NCI-H2227 (cell line): ENCODE results near the gene MED8.

Source experiments
- DNase-seq: peaks from one replicate; lab custom pipeline; 2025; ENCODE audit not compliant: unreplicated experiment; lab: John Stamatoyannopoulos, UW

The MED8 gene

DNA sequence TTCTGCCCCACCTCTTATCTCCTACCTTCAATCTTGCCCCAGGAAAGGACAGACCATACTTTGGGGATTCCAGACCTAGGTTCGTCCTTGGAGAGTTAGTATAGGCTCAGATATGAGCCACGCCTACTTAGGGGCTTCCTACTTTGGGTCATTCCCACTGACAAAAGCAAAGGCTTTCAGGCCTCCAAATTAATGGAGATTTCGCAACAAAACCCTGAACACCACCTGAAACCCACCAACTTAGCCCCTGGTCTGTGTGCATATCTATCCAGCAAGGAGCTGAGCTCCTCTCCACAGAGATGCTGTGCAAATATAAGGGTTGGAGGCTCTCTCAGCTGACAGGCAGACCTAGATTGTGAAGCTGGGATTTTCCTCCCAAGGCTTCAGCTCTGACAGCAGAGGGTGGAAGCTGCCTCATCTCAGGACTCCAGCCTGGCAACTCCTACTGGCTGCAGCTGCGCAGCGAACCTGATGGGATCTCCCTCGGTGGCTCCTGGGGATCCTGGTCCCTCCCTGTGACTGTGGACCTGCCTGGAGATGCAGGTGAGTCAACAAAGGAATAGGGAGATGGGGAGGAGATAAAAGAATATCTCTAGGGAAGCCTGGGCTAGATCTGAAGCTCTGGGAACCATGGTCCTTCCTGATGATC is 49.9 kb downstream of the MED8 start:
- DNase-seq = no peak

DNA sequence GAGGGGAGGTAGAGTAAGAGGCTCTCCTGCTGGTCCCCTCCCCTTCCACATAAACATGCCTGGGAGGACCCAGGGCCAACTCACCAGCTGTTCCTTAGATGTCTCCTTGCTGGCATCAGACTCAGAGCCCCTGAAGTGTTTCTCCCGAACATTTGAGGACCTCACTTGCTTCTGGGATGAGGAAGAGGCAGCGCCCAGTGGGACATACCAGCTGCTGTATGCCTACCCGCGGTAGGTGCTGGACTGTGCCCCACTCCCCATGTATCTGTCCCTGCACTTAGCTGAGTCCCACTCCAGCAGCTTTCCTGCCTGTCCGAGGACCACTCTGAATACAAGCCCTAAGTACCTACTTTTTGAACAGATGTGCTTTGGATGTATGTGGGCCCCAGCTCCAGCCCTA is 51.6 kb downstream of the MED8 start:
- DNase-seq = no peak

DNA sequence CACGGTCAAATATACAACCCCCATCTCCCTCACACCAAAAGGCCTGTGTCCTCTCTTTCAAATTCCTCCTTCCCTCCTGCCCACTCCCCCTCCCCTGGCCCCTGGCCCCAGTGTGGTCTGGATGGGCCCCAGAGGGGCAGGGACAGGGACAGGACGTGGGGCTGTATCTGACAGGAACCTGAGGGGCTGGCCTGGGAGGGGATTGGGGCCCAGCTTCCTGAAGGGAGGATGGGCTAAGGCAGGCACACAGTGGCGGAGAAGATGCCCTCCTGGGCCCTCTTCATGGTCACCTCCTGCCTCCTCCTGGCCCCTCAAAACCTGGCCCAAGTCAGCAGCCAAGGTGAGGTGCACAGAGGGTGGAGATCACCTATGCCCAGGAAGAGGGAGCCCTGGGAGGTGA is 52.0 kb downstream of the MED8 start, which contains the start of gene MPL:
MPL (plus strand) TSS at position 231 of the 400 bp plus-strand sequence; CDS start at position 262, 31 bp downstream.
- no peak for DNase-seq

DNA sequence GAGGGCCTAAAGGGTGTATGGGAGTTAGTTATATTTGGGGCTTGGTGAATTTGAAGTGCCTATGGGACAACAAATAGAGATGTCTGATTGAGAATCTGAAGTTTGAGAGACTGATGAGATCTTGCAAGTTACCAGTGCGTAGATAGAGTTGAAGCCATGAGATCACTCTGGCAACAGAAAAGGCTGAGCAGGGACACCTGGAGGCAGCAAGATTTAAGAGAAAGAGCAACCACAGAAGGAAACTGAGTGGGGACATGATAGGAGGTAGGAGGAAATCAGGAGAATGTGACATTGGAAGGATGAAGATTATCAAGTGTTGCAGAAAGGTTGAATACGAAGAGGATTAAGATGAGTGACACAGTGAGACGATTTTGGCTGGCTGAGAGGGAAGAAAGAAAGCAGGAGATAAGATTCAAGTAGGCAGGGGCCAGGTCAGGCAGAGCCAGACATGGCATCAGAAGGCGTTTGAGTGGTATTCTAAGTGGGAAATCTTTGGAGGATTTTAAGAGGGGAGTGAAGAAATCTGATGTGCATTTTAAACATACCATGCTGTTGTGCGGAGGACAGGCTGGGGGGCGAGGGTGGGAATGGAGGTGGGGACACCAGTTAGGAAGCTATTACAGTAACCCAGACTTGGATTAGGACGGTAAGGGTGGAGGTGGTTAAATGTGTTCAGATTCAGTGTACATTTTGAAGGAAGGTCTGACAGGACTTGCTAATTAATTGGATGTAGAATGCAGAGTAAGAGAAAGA is 55.0 kb downstream of the MED8 start:
- DNase-seq = no peak
